H9 (cell line): ENCODE data around the gene ARFGAP2. TPM values are rescaled to one million over a fixed set of nuclear protein-coding genes. Genes with fewer than 3 reads are reported as not detected.

Experiments
- DNase-seq: peaks from one replicate; pipeline ENCODE4 v3.0.0-alpha.2; 2017
- H2AFZ ChIP-seq: one replicate; pipeline ENCODE4 v1.6.1; 2013; ENCODE audit warnings: mild to moderate bottlenecking, low read length, control low read depth, moderate library complexity
- H2AK5ac ChIP-seq: 2 replicates; pipeline ENCODE4 v1.6.1; 2013; ENCODE audit warnings: low read length, control low read depth, mixed read lengths; ENCODE audit not compliant: insufficient read length
- H2BK120ac ChIP-seq: one replicate; pipeline ENCODE4 v1.6.1; 2013; ENCODE audit warnings: low read depth, mild to moderate bottlenecking, low read length, control low read depth, inconsistent platforms; ENCODE audit not compliant: poor library complexity, severe bottlenecking
- H2BK12ac ChIP-seq: 2 replicates; pipeline ENCODE4 v1.6.1; 2013; ENCODE audit warnings: low read length, control low read depth, mixed read lengths, low read depth; ENCODE audit not compliant: insufficient read length
- H2BK15ac ChIP-seq: 2 replicates; pipeline ENCODE4 v1.6.1; 2013; ENCODE audit warnings: low read depth, low read length, control low read depth
- H2BK20ac ChIP-seq: one replicate; pipeline ENCODE4 v1.6.1; 2013; ENCODE audit warnings: low read depth, mild to moderate bottlenecking, low read length, control low read depth, inconsistent platforms; ENCODE audit not compliant: poor library complexity, severe bottlenecking
- H2BK5ac ChIP-seq: 2 replicates; pipeline ENCODE4 v1.6.1; 2013; ENCODE audit warnings: low read length, control low read depth, mixed read lengths; ENCODE audit not compliant: insufficient read length
- H3K14ac ChIP-seq: 2 replicates; pipeline ENCODE4 v1.6.1; 2013; ENCODE audit warnings: low read length, control low read depth; ENCODE audit not compliant: insufficient read depth
- H3K18ac ChIP-seq: 2 replicates; pipeline ENCODE4 v1.6.1; 2013; ENCODE audit warnings: low read depth, mild to moderate bottlenecking, mixed read lengths, low read length, control low read depth; ENCODE audit not compliant: insufficient read length
- H3K23ac ChIP-seq: 2 replicates; pipeline ENCODE4 v1.6.1; 2013; ENCODE audit warnings: low read length, control low read depth, mixed read lengths, low read depth; ENCODE audit not compliant: insufficient read length
- H3K23me2 ChIP-seq: 2 replicates; pipeline ENCODE4 v1.6.1; 2013; ENCODE audit warnings: low read depth, mild to moderate bottlenecking, mixed read lengths, low read length, control low read depth; ENCODE audit not compliant: insufficient read length, poor library complexity, severe bottlenecking
- H3K27ac ChIP-seq: 2 replicates; pipeline ENCODE4 v1.5.1; 2013; ENCODE audit warnings: low read length, control low read depth, mixed read lengths, low read depth; ENCODE audit not compliant: insufficient read length
- H3K27me3 ChIP-seq: 2 replicates; pipeline ENCODE4 v1.6.1; 2013; ENCODE audit warnings: low read length, control low read depth, inconsistent platforms; ENCODE audit not compliant: insufficient read depth
- H3K4ac ChIP-seq: 2 replicates; pipeline ENCODE4 v1.6.1; 2013; ENCODE audit warnings: low read depth, mild to moderate bottlenecking, control low read depth, inconsistent platforms, low read length, moderate library complexity
- H3K4me1 ChIP-seq: 2 replicates; pipeline ENCODE4 v1.6.1; 2013; ENCODE audit warnings: low read length, control low read depth, inconsistent platforms; ENCODE audit not compliant: insufficient read depth
- H3K4me2 ChIP-seq: 2 replicates; pipeline ENCODE4 v1.6.1; 2013; ENCODE audit warnings: low read length, control low read depth, mixed read lengths; ENCODE audit not compliant: insufficient read length, insufficient read depth
- H3K56ac ChIP-seq: 2 replicates; pipeline ENCODE4 v1.6.1; 2013; ENCODE audit warnings: low read depth, mild to moderate bottlenecking, mixed read lengths, low read length, control low read depth; ENCODE audit not compliant: insufficient read length
- H3K79me1 ChIP-seq: 2 replicates; pipeline ENCODE4 v1.6.1; 2013; ENCODE audit warnings: low read depth, mild to moderate bottlenecking, moderate library complexity, low read length, control low read depth, inconsistent platforms; ENCODE audit not compliant: insufficient read depth, poor library complexity, severe bottlenecking
- H3K79me2 ChIP-seq: 2 replicates; pipeline ENCODE4 v1.6.1; 2013; ENCODE audit warnings: low read length, control low read depth, inconsistent platforms; ENCODE audit not compliant: insufficient read depth
- H3K9ac ChIP-seq: 2 replicates; pipeline ENCODE4 v1.6.1; 2013; ENCODE audit warnings: low read length, control low read depth, mixed read lengths; ENCODE audit not compliant: insufficient read length; ENCODE audit errors: extremely low read depth
- H3K9me3 ChIP-seq: one replicate; pipeline ENCODE4 v1.6.1; 2013; ENCODE audit warnings: low read depth, low read length, inconsistent platforms; ENCODE audit not compliant: control insufficient read depth
- H3T11ph ChIP-seq: one replicate; pipeline ENCODE4 v1.6.1; 2013; ENCODE audit warnings: mild to moderate bottlenecking, low read length, control low read depth, inconsistent platforms
- H4K20me1 ChIP-seq: one replicate; pipeline ENCODE4 v1.6.1; 2013; ENCODE audit not compliant: control insufficient read depth, insufficient read length, insufficient read depth
- H4K5ac ChIP-seq: 2 replicates; pipeline ENCODE4 v1.6.1; 2013; ENCODE audit warnings: low read depth, mild to moderate bottlenecking, mixed read lengths, low read length, control low read depth; ENCODE audit not compliant: insufficient read length
- H4K8ac ChIP-seq: replicated peaks from 2 replicates; pipeline ENCODE4 v1.6.1; 2013; ENCODE audit warnings: low read length, control low read depth, mixed read lengths, low read depth; ENCODE audit not compliant: insufficient read length
- H4K91ac ChIP-seq: 2 replicates; pipeline ENCODE4 v1.6.1; 2013; ENCODE audit warnings: low read depth, mild to moderate bottlenecking, moderate library complexity, mixed read lengths, low read length, control low read depth; ENCODE audit not compliant: insufficient read length
- H3K27ac Mint-ChIP-seq, 3 experiments: 2 replicates in 2 of 3; 3 replicates in 1 of 3; pipeline ENCODE4 v1.8.0; 2020 to 2021; ENCODE audit warnings: mixed read lengths in 3 of 3, mild to moderate bottlenecking in 1 of 3, moderate library complexity in 1 of 3
- H3K27me3 Mint-ChIP-seq: 2 replicates; pipeline ENCODE4 v1.8.0; 2021; ENCODE audit warnings: low read depth, mild to moderate bottlenecking, moderate library complexity, mixed read lengths
- H3K36me3 Mint-ChIP-seq, 3 experiments: 2 replicates in 2 of 3; 3 replicates in 1 of 3; pipeline ENCODE4 v1.8.0; 2020 to 2021; ENCODE audit warnings: low read depth in 3 of 3, mixed read lengths in 3 of 3; ENCODE audit not compliant: insufficient read depth in 1 of 3
- H3K4me1 Mint-ChIP-seq, 2 experiments: 2 replicates each; pipeline ENCODE4 v1.8.0; 2020; ENCODE audit warnings: mixed read lengths in 2 of 2
- H3K4me3 Mint-ChIP-seq, 2 experiments: 2 replicates in 1 of 2; 3 replicates in 1 of 2; pipeline ENCODE4 v1.8.0; 2020 to 2021; ENCODE audit warnings: mild to moderate bottlenecking in 2 of 2, mixed read lengths in 2 of 2, moderate library complexity in 1 of 2
- H3K9me3 Mint-ChIP-seq, 2 experiments: 2 replicates in 1 of 2; 3 replicates in 1 of 2; pipeline ENCODE4 v1.8.0; 2020; ENCODE audit warnings: mild to moderate bottlenecking in 2 of 2, mixed read lengths in 2 of 2, moderate library complexity in 1 of 2
- WGBS: extraction: QIAGEN DNeasy Blood & Tissue Kit; methylation state at CpG from one replicate; pipeline ENCODE4 v1.1.7; 2013; ENCODE audit warnings: missing lambda C conversion rate, low lambda C conversion rate, mixed read lengths; ENCODE audit not compliant: insufficient read length; ENCODE audit errors: extremely low coverage; 5-methylcytosine and 5-hydroxymethylcytosine counted together
- total RNA-seq: library from RNA; stranded (reverse); gene quantifications from 2 replicates; pipeline ENCODE4 v1.2.1, GENCODE V29; 2021
- TF ChIP-seq, protein P1 (sequence below): fragments of 200-600 bp; sonication (generic); conservative IDR thresholded peaks from 3 replicates; pipeline ENCODE4 v1.8.0; 2021; ENCODE audit warnings: antibody characterized with exemption, mild to moderate bottlenecking

ARFGAP2 gene
- total RNA-seq, 1 experiment from 2014 or later, result 72.3 TPM

DNA sequence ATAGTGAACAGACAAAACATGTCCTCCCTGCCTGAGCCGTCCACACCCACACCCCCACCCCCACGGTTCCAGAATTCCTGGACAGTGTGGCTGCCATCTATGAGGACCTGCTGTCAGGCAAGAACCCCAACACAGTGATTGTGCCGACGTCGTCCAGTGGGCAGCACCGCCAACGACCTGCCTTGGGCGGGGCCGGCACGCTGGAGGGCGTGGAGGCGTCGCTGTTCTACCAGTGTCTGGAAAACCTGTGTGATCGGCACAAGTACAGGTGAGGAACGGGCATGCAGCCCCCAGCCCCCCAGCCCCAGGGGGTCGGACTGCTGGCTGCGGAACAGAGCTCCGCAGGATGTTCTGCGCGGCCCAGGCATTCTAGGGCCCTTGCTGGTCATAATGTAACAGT is 19.7 kb downstream of the ARFGAP2 start:
- Histone ChIP-seq H2BK15ac (no peak overlapping the region), H3K14ac (no peak overlapping the region; the same call in 1 of the 2 replicates), H3K9me3 (no peaks in the 10 kb centered on the region), H3K23ac (no peak overlapping the region), H2BK20ac (no peak overlapping the region), H2BK5ac (no peak overlapping the region), H3K56ac (no peak overlapping the region), H3K4me2 (no peak overlapping the region), H4K5ac (no peak overlapping the region), H4K91ac (no peak overlapping the region), H2AK5ac (no peak overlapping the region), H3K4me1 (peaks cover 3% of the 10 kb centered on the region; the same call in 1 of the 2 replicates), H3T11ph (no peak overlapping the region), H4K20me1 (no peaks in the 10 kb centered on the region), H3K4ac (no peak overlapping the region), H4K8ac (no peak overlapping the region), H3K27me3 (no peaks in the 10 kb centered on the region), H3K18ac (no peak overlapping the region), H3K79me1 (no peaks in the 10 kb centered on the region), H2BK120ac (no peak overlapping the region), H3K9ac (no peak overlapping the region), H2AFZ (no peak overlapping the region), H3K27ac (no peak overlapping the region), H2BK12ac (no peak overlapping the region), H3K79me2 (no peaks in the 10 kb centered on the region), H3K23me2 (no peaks in the 10 kb centered on the region)
- Mint-ChIP-seq H3K4me1 (peaks cover 24 to 35% of the 10 kb centered on the region in 2 experiments), H3K4me3 (no peak overlapping the region), H3K36me3 (peaks cover 0 to 2% (median 0%) of the 10 kb centered on the region in 3 experiments; a peak in 1 of 7 replicates), H3K27me3 (no peaks in the 10 kb centered on the region; the same call in 1 of the 2 replicates), H3K27ac (no peak overlapping the region), H3K9me3 (no peaks in the 10 kb centered on the region; a peak in 1 of 5 replicates)
- no peak for DNase-seq
- WGBS, result no CpG with 5 or more reads among the region's 20 CpGs
- TF ChIP-seq, protein P1, sequence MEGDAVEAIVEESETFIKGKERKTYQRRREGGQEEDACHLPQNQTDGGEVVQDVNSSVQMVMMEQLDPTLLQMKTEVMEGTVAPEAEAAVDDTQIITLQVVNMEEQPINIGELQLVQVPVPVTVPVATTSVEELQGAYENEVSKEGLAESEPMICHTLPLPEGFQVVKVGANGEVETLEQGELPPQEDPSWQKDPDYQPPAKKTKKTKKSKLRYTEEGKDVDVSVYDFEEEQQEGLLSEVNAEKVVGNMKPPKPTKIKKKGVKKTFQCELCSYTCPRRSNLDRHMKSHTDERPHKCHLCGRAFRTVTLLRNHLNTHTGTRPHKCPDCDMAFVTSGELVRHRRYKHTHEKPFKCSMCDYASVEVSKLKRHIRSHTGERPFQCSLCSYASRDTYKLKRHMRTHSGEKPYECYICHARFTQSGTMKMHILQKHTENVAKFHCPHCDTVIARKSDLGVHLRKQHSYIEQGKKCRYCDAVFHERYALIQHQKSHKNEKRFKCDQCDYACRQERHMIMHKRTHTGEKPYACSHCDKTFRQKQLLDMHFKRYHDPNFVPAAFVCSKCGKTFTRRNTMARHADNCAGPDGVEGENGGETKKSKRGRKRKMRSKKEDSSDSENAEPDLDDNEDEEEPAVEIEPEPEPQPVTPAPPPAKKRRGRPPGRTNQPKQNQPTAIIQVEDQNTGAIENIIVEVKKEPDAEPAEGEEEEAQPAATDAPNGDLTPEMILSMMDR, result no peak
